GM12891 (cell line): Measurements from ENCODE around the gene PSIP1.
"Not testable (repeated sequence)": the region's sequence is repeated elsewhere in the genome, so short reads cannot be mapped to it uniquely, and the experiment has no call there.

Experiments
- POLR2AphosphoS5 ChIP-seq: IDR thresholded peaks from 2 replicates; pipeline ENCODE4 v1.6.1; 2011; ENCODE audit warnings: low read depth, low read length, control low read depth
- TAF1 ChIP-seq: IDR thresholded peaks from 2 replicates; pipeline ENCODE4 v1.6.1; 2011; ENCODE audit warnings: low read depth, low read length, control low read depth

DNA sequence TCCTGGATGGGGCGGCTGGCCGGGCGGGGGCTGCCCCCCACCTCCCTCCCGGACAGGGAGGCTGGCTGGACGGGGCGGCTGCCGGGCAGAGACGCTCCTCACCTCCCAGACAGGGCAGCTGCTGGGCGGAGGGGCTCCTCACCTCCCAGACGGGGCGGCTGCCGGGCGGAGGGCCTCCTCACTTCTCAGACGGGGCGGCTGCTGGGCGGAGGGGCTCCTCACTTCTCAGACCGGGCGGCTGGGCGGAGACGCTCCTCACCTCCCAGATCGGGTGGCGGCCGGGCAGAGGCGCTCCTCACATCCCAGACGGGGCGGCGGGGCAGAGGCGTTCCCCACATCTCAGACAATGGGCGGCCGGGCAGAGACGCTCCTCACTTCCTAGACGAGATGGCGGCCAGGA is 68.5 kb downstream of the PSIP1 start:
- not testable (repeated sequence) for TF ChIP-seq POLR2AphosphoS5, TAF1
